Prostate gland (tissue), 2 donors: ENCODE data around the gene TFPI. TPM values are rescaled to one million over a fixed set of nuclear protein-coding genes. Genes with fewer than 3 reads are reported as not detected.

Source experiments
- DNase-seq: peaks from one replicate; pipeline ENCODE4 v3.0.0-alpha.2; 2019; ENCODE audit warnings: low spot score
- H3K27ac ChIP-seq, 2 donors: fragments of 200-600 bp; sonication (generic); 2 replicates each; pipeline ENCODE4 v1.5.1; 2017 to 2019
- H3K27me3 ChIP-seq: fragments of 200-600 bp; sonication (generic); replicated peaks from 2 replicates; pipeline ENCODE4 v1.5.1; 2019; ENCODE audit not compliant: insufficient read depth
- H3K36me3 ChIP-seq, 2 donors: fragments of 200-600 bp; sonication (generic); 1 replicate in 1 of 2; 2 replicates in 1 of 2; pipeline versions ENCODE4 v1.5.1 to v1.8.1; 2017 to 2019
- H3K4me1 ChIP-seq: fragments of 200-600 bp; sonication (generic); replicated peaks from 2 replicates; pipeline ENCODE4 v1.5.1; 2019
- H3K4me3 ChIP-seq, 2 donors: fragments of 200-600 bp; sonication (generic); 2 replicates each; pipeline ENCODE4 v1.5.1; 2017 to 2019
- H3K9me3 ChIP-seq: fragments of 200-600 bp; sonication (generic); 2 replicates; pipeline ENCODE4 v1.5.1; 2017
- CTCF ChIP-seq, 4 experiments: fragments of 200-600 bp in 2 of 4; fragments of 450-650 bp in 2 of 4; sonication (generic) in 2 of 4; IDR thresholded peaks; 1 replicate in 3 of 4; 2 replicates in 1 of 4; pipeline ENCODE4 v1.5.1; 2016 to 2019; ENCODE audit warnings: antibody characterized with exemption in 4 of 4, mild to moderate bottlenecking in 2 of 4, moderate library complexity in 2 of 4
- POLR2A ChIP-seq: fragments of 450-650 bp; IDR thresholded peaks from one replicate; pipeline ENCODE4 v1.6.1; 2016; ENCODE audit warnings: antibody characterized with exemption, mild to moderate bottlenecking
- POLR2AphosphoS5 ChIP-seq: sonication (generic); formaldehyde crosslinking; IDR thresholded peaks from one replicate; pipeline ENCODE4 v1.6.1; 2017; ENCODE audit warnings: antibody characterized with exemption
- WGBS: methylation state at CpG from one replicate; pipeline ENCODE4 v1.1.5; 2018; 5-methylcytosine and 5-hydroxymethylcytosine counted together
- intact Hi-C: fragments of 100-400 bp; cut with DNase I; formaldehyde crosslinking; loops from one replicate; pipeline ENCODE4 v1.14.2; 2022
- total RNA-seq, 2 donors: library from RNA; depleted of rRNA; stranded (reverse); fragments of >200 nt; gene quantifications; one replicate each; pipeline ENCODE4 v1.1.0, GENCODE V29; 2016

TFPI gene
- total RNA-seq, 2 donors from 2014 or later: 7.0 to 19.5 TPM

DNA sequence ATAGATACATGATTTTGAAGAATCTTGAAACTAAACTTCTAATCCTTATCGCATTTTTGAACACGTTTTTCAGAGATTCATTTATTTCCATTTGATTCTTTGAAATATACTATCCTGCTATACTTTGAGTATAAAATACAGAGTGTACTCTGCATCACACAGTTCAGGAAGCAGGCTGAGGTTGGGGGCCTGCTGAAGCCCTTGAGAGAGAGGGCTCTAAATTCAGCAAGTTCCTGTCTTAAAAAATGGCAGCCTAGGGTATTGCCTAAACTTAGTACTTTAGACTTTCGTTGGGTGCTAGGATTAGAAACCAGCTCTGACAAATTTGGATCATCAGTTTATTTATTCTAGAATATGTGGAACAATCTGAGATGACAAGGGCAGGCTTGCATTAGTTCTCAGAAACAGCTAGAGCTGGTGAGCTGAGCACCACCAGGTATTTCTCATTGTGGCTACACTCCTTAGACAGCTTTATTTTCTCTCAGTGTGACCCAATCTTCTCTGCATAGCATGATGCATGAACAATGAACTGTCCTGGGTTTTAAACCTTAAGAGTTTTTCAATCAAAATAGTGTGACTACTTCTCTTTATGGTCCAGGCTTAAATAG is 49.1 kb downstream of the TFPI start:
- intact Hi-C loops: loop anchor here (10.0 kb wide), 1 partner anchor 1010 kb away; no protein-coding TSS in a partner anchor
- no peaks in the 10 kb centered on the region for H3K36me3 ChIP-seq
- WGBS: 63% methylated on average over 3 of the region's 3 CpGs
- no peak for DNase-seq
- no peaks in the 10 kb centered on the region for H3K9me3 ChIP-seq
- no peaks in the 10 kb centered on the region for H3K4me1 ChIP-seq
- no peaks in the 10 kb centered on the region for H3K27me3 ChIP-seq
- no peak overlapping the region for H3K4me3 ChIP-seq
- TF ChIP-seq CTCF (IDR thresholded peaks at IDR 0.05): no peak
- no peak for TF ChIP-seq POLR2A
- TF ChIP-seq POLR2AphosphoS5: no peak
- H3K27ac ChIP-seq: no peak overlapping the region

DNA sequence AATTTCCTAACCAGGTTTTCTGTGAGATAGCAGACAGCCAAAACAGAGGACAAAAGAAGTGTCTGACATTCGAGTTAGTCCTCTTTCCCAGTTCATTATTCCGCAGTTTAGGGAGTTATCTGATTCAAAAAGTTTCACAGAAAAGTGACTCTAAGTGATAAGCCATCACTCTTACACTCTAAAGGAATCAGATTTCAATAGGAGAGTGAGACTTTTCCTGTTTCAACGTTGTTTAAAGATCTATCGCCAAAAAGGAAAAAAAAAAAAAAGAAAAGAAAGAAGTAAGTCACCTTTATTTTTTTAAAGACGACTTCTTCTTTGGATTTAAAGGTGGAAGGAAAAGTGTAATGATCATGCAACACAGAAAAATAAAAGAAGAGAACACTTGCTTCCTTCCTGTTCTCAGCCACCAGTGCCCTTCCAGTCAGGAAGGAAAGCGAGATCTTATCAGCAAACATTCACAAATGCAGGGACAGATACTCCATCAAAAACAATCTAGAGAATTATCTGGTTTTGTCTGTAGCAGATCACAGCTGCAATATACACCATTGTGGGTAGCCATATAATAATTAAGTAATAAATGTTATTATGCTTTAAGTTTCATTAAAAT is 49.8 kb downstream of the TFPI start:
- no peak for DNase-seq
- WGBS: 15% methylated on average over 6 of the region's 6 CpGs
- Histone ChIP-seq H3K36me3 (no peaks in the 10 kb centered on the region), H3K27ac (no peak overlapping the region), H3K27me3 (no peaks in the 10 kb centered on the region), H3K4me1 (no peaks in the 10 kb centered on the region), H3K9me3 (no peaks in the 10 kb centered on the region), H3K4me3 (no peak overlapping the region)
- intact Hi-C loops: loop anchor here (5.0 to 10.0 kb wide), 2 partner anchors 73 to 1010 kb away; no protein-coding TSS in a partner anchor
- TF ChIP-seq POLR2A: no peak
- no peak for TF ChIP-seq POLR2AphosphoS5
- TF ChIP-seq CTCF (IDR thresholded peaks at IDR 0.05): no peak

- Histone ChIP-seq H3K36me3 (no peaks in the 10 kb centered on the region), H3K9me3 (no peaks in the 10 kb centered on the region), H3K4me3 (no peak overlapping the region), H3K27me3 (no peaks in the 10 kb centered on the region), H3K27ac (no peak overlapping the region), H3K4me1 (no peaks in the 10 kb centered on the region)
- WGBS: 73% methylated on average over 2 of the region's 2 CpGs
- DNase-seq: no peak
- TF ChIP-seq POLR2AphosphoS5: no peak
- TF ChIP-seq POLR2A: no peak
- no peak for TF ChIP-seq CTCF (IDR thresholded peaks at IDR 0.05)
- intact Hi-C loops: loop anchor here (5.0 to 10.0 kb wide), 2 partner anchors 74 to 1011 kb away; no protein-coding TSS in a partner anchor
Measured at GRCh38 chr2:187503700-187504099, 50.5 kb downstream of the TFPI start.

- no peaks in the 10 kb centered on the region for H3K9me3 ChIP-seq
- no peaks in the 10 kb centered on the region for H3K27me3 ChIP-seq
- TF ChIP-seq POLR2AphosphoS5 (no peak), CTCF (IDR thresholded peaks at IDR 0.05) (no peak), POLR2A (no peak)
- H3K36me3 ChIP-seq: no peaks in the 10 kb centered on the region
- no peak for DNase-seq
- H3K27ac ChIP-seq: no peak overlapping the region
- WGBS: 79% methylated on average over 2 of the region's 2 CpGs
- H3K4me3 ChIP-seq: no peak overlapping the region
- no peaks in the 10 kb centered on the region for H3K4me1 ChIP-seq
- intact Hi-C loops: loop anchor here (5.0 to 10.0 kb wide), 2 partner anchors 75 to 1012 kb away; no protein-coding TSS in a partner anchor
Measured at GRCh38 chr2:187502467-187502866, 51.8 kb downstream of the TFPI start.
